ENCODE measurements around the gene RPS10.
A peak's percentile ranks its signal among the peaks of the same experiment; 100 is the strongest.

RPS10 gene

DNA sequence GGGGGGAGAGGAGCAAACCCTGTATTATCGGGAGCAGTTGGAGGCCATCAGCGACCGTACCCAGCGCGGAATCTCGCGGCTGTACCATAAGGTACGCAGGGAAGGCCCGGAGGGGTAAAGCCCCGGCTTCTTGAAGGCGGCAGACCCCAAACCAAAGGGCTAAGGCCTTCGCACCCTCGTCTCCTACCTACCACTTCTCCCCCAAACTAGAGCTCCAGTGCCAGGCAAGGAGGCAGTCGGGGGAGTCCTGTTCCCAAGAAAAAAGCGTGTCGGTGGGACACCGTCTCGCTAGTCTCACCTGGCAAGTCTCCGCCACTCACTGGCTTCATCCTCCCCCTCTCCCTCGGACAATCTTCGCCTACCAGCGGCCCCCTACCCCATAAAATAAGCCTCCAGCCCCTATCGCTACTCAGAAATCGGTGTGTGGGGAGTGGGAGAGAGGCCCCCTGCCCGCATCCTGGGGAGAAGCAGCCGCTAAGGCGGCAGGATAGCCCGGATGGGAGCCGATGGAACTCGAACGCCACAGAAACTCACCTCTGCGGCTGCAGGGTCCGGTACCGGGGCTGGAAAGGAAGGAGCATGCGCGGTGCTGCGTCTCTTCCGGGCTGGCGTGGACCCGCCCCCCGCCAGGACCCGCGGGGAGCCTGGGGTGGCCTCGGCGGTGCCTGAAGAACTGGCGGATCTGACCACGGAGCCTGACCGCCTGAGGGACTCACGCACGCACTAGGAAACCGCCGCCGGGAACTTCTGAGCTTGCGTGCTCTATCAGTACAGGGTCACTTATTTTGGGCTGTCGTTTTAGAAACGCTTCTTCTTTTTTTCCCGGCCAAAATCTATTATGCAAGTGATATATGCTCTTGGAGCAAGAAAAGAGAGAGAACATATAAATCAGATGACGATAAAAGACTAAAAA is at the start of gene RPS10:
RPS10 (minus strand) TSS at position 572 of the 913 bp plus-strand sequence. CDS start 848 bp downstream, outside the sequence.
- peak; percentile 84 for DNase-seq

DNA sequence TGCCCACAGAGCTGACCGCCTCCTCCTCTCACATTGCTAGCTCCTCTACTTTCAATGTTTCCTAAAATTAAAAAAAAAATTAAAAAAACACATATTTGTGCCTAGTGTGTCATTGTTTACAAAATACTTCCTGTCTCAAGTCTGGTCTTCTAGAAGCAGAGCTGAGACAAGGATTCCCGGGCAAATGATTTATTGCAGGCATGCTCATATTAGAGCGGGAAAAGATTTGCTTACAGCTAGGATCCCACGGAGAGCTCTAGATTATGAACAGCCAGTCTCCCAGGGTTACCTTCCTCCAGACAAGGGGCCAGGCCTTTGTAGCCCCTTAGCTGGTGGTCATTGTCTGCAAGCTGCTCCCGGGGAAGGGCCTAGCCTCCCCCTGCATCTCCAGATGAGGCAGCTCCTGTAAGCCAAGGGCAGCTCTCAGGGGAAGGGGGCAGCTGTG is 49.4 kb upstream of the RPS10 start:
- no peak for DNase-seq

DNA sequence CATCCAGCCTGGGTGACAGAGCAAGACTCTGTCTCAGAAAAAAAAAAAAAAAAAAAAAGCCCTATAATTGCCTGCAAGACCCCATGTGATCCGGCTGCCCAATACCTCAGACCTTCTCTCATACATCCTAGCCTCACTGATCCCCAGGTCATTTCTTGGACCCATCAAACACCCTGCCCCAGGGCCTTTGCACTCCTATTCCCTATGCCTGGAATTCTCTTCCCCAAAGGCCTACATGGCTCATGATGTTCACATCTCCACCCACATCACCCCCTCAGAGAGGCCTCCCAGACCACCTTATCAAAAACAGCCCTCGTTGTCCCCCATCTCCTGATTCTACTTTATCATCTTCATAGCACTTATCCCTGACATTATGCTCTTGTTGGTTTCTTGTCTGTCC is 48.9 kb upstream of the RPS10 start:
- no peak for DNase-seq

DNA sequence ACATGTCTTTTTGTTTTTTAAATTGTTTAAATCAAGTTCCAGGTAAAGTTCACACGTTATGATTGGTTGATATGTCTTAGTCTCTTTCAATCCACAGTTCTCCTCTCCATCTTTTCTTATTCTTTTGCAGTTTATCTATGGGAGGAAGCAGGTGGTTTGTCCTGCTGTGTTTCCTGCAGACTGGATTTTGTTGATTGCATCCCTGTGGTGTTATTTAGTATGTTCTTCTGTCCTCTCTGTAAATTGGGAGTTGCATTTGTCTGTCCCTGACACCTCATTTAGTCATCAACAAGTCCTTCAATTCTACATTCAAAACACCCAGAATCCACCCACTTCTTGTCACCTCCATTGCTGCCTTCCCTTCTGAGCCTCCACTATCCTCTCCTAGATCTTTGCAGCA is 48.1 kb upstream of the RPS10 start:
- DNase-seq: no peak

DNA sequence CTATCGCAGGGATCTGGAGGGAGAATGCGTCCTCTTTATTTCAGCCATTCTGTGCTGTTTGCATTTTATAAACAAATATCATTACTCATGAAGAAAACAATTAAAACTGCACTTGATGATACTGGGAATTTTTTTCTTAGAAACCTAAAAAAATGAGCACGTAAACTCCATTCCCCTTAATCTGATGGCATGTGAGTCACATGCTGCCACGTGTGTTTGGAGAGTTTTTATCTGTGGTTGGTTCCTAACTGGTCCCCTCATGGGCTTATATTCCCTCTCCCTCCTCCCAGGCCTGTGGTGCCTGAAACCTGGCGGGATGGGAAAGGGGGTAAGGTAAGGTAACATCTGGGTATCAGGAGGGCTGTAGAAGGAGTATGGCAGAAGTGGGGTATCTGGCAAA is 46.6 kb upstream of the RPS10 start:
- no peak for DNase-seq

DNA sequence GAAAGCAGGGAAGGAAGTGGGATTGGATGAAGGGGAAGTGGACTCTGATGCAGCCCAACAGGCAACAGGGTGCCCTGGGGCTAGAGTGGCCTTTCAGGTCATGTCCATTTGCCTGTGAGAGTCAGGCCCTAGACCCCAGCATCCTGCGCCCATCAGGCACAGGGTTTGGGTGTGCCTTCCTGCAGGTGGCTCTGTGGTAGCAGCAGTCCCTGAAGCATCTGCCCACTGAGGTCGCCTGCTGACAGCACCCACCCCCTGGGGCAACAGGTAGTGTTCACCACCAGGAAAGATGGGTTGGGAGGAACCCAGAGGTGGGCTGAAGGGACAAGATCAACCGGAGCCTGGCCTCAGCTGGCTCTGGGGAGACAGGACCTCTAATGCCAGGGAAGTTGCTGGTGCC is 43.6 kb upstream of the RPS10 start:
- no peak for DNase-seq

DNA sequence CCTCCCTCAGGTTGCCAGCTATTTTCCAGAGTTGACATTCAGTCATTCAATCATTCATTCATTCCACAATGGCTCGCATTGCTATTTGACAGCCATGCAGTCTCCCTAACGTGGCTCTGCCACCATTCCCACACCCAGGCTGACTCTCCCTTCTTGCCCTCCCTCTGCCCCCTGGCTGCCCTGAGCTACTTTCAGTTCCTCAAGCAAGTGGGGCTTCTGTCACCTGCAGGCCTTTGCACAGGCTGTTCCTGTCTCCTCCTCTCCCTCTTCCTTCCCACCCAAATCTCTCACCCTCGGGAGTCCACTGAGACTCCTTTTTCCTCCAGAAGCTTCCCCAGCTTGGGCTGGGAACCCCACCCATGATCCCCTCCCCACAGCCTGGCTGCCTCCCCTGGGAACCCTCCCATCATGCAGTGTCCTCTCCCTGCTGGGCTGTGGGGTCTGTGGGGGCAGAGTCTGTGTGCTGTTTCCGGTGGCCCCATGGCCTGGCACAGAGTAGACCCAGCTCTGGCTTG is 42.6 kb upstream of the RPS10 start:
- DNase-seq: no peak

DNA sequence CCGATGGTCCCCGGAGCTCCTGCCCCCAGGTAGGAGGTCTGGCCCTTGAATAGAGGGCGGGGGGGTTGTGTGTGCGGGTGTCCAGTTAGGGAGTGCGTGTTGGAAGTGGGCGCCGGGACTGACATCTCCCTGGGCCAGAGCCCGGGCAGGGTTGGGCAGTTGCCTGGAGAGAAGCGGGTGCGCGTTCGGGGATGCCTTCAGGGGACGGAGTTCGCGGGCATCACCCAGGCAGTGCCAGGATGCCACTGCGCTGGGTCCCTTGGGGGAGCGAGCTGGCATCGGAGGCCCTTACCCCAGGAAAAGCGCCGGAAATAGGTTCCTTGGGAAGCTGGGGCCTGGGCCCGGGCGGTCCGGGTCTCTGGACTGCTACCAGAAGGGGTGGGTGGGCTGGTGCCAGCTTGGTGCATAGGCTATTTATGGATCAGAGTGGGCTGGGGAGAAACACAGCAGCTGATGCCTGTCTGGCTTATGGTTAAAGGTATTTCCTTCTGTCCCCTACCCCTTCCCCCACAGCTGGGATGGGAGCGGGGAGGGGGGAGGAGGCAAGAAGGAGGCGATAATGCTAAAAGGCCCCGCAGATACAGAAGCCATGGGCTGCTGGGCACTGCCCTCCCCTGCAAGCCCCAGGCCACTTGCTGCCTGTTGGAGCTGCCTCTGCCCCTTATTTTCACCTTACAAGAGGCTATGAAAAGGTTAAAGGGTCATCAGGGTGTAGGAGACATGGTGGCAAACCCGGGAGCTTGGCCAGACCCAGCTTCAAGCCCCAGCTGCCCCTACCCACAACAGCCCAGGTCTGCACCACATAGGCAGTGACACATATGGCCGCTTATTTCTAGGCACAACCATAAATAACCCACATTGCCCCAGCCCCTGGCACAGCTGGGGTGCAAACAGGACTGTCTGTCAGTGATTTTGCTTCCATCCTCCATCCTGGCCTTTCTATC is 40.6 kb upstream of the RPS10 start:
- DNase-seq: no peak

DNA sequence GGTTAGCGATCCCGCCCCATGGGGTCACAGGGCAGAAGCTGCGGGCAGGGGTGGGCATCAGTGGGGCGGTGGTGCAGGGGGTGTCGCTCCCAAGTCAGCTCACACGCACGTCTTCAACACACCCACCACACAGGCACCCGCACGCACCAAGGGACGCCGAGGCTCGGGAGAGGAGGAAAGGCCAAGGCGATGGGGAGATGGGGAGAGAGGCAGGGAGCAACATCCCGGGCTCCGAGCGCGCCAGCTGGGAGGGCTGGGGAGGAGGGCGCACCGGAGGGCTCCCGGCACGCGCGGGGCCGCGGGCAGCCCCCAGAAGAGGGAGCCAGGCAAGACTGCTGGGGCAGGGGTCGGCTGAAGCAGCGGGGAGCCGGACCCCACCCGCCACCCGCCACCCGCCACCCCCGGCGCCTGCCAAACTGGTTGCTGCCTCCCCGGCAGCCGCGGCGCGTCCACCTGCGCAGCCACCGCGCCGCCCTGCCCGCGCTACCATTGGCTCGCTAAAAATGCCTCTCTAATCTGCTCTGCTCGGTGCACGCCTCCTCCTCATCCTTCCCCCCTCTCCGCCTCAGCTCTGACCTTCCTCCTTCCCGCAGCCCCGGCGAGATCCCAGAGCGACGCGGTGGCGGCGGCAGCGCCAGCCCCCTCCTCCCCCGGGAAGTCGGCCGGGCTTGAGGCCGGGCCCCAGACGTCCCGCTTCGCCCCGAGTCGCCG is 39.8 kb upstream of the RPS10 start, which contains the start of gene PACSIN1:
PACSIN1 (plus strand) TSS at position 546 of the 711 bp plus-strand sequence. CDS start 60,230 bp downstream, outside the sequence.
- DNase-seq: peak; percentile 15

DNA sequence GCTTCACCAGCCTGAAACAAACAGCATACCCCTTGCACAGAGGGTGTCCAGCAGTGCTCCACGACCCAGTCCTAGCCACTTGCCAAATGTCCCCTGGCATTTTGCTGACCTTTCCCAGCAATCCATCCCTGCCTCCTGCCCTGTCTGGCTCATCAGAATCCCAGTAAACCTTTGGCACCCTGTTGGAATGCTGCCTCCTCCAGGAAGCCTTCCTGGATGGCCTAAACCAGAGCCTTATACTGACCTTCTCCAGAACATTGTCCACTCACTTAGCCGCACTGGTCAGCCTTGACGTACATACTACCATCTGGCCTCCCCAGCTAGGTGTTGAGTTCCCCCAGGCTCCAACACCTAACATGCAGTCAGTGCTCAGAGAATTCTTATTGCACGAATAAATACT is 38.0 kb upstream of the RPS10 start:
- no peak for DNase-seq

DNA sequence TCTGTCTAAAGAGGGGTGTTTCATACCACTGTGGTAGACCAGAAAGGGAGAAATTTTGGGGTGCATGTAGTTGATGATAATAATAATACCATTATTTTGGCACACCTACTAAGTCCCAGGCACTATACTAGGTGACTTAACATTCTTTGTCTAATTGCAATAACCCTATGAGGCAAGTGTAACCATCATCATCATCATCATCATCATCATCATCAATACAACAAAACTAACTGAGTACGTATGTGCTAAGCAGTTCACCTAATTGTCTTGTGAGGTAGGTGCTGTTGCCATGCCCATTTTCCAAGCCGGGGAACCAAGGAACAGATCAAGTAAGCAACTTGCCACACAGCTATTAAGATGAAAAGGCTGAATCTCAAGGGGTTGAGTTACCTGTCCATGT is 37.4 kb upstream of the RPS10 start:
- DNase-seq: no peak

DNA sequence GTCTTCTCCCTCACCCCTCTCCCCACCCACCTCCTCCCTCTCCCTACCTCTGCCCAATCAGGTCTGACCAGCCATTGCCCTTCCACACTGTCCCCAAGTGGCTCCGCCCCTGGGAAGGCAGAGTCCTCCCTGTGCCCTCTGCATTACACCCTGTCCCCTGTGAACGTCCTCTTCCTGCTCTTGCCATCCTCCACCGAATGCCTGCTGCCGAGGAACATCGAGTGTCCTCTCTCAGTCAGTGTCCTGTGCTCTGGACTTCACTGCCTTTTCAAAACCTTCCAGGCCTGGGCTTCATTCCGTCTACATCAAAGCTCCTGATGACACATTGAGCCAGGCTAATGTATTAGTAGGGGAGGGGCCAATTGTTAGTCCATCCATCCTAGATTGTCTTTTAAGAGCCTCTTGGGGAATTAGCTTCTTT is 36.7 kb upstream of the RPS10 start:
- peak; percentile 27 for DNase-seq

DNA sequence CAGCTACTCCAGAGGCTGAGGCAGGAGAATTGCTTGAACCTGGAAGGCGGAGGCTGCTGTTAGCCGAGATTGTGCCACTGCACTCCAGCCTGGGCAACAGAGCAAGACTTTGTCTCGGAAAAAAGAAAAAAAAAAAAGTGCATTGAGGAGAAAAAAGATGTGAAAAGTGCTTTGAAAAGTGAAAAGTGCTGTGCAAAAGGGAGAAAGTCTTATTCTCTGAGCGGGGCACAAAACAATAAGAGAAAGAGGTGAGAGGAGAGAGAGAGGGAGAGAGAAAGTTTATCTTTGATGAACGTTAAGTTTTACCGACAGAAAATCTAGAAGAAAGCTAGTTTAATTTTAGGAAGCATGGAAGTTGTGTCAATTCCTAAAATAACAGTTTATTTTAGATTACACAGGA is 36.1 kb upstream of the RPS10 start:
- DNase-seq: no peak

DNA sequence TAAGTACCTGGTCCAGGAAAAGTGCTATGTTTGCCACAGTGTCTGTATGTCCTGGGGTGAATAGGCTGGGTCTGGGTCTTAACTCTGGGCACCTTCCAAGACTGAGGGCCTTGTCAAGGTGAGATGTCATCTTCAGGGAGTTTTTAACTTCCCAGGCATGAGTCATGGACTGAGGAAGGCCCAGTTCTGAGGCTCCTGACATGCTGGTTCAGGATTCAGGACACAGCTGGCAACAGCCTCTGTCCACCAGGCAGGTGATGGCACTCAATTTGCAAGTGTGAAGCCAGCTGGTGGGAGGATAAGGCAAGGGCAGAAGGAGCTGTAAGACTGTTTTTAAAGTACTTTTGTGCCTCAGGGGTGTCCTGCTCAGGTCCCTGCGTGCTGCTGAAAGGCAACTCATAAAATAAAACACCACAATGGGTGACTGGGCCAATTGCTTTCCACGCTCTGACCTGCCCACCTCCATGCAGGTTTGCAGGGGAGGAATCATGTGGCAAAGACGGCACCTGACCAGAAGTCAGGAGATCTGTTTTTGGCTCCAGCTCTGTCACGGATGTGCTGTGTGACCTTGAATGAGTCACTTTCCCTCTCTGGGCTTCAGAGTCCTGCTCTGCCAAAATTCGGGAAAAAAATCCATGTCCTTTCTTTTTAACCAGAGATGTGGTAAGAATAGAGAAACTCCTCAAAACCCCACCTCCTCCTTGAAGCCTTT is 35.1 kb upstream of the RPS10 start:
- no peak for DNase-seq

DNA sequence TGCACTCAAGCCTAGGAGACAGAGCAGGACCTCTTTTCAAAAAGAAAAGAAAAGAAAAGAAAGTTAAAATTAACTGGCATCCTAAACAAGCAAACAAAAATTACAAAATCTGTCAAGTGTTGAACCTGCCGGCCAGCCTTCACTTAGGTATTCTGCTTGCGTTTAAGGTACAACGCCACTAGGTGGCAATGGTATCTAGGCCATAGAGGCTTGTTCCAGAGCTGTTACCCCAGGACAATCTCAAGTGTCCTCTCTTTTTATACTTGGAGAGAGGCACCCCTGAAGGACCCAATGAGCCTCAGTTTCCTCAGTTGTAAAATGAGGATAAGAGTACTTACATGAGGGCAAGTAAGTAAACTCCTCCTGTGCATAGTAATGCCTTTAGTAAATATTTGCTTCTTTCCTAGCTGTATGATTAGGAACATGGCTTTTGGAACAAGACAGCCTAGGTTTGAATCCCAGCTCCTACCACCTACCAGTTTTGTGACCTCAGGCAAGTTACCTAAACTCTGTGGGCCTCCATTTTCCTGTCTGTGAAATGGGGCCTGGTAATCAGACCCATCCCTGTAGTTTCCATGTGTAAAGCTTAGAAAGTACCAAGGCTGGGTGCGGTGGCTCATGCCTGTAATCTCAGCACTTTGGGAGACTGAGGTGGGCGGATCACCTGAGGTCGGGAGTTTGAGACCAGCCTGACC is 34.2 kb upstream of the RPS10 start:
- no peak for DNase-seq

DNA sequence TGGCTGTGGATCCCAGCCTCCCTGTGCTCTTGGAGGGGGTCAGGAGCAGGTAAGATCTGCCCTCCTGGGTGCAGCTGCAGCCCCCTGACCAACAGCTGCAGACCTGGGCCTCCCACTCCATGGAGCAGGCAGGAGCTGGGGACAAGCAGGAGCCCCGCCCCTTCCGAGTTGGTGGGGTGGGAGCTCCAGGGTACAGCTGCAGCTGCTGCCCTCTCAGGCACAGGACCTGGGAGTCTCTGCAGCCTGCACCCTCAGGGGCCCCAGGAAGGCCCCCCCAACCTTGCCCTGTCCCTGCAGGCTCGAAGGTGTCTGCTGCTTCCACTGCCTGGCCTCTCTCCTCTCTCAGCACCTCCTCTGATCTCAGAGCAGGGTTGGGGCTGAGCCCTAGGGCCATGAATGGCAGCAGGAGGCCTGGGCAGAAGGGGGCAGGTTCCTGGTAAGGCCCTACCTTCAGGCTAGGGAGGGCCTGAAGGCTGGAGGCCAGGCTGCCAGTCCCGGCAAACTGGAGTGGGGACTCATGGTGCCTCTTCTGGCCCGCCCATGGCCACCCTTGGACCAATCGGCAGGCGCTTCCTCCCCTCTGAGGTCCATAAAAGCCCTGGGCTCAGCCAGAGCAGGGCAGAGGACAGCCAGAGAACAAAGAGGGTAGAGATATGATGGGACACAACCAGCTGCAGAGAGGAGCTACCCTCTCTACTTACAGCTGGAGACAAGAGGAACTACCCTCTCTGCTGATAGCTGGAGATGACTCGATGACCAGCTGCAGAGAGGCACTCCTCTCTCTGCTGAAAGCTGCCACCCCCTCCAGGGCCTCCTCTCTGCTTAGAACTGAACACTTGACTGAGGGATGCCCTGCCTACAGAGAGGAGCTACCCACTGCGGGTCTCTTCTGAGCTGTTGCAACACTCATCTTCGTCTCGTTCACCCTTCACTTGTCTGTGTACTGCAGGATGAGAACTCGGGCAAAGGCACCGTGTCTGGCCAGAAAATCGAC is 32.2 kb upstream of the RPS10 start:
- DNase-seq: no peak

DNA sequence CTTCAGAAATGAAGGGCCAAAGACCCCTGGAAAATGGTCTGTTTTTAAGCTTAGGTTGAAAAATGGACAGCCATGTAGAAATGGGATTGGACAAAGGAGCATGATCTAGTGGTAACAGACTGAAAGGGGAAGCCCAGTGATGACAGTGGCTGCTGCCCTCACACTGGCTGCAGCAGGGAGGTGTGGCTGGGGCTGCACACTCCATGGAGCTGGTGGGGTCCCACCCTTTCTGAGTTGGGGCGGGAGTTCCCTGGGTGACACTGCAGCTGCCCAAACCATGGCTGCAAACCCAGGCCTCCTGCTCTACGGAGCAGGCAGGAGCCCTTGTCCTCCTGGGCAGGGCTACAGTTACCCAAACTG is 31.5 kb upstream of the RPS10 start:
- DNase-seq: no peak

DNA sequence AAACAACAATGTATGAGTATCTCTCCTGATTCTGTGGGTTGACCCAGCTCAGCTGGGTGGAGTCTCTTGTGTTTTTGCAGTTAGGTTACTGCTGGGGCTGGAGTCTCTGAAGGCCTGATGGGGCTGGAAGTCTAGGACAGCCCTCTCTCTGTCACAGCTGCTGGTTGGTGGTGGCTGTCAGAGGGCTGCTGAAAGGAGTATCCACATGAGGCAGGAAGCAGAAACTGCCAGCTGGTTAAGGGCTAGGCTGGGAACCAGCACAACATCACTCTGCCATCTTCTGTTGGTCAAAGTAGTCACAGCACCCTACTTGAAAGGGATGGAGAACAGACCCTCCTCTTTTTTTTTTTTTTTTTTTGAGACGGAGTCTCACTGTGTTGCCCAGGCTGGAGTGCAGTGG is 30.0 kb upstream of the RPS10 start:
- DNase-seq: no peak

DNA sequence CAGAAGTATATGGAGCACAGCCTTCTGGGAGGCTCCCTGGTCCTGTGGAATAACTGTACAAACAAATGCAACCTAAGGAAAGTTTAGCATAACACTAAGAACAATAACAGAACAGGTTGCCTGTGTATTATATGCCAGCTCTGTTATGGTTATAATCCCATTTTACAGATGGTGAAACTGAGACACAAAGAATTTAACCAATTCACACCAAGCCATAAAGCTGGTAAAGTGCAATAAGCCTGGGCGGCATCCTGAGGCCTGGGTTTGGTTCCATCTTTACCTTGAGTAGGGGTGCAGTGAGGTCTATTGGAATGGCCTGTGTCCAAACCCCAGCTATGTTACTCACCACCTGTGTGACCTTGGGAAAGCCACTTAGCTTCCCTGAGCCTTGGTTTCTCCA is 25.3 kb upstream of the RPS10 start:
- DNase-seq: no peak

DNA sequence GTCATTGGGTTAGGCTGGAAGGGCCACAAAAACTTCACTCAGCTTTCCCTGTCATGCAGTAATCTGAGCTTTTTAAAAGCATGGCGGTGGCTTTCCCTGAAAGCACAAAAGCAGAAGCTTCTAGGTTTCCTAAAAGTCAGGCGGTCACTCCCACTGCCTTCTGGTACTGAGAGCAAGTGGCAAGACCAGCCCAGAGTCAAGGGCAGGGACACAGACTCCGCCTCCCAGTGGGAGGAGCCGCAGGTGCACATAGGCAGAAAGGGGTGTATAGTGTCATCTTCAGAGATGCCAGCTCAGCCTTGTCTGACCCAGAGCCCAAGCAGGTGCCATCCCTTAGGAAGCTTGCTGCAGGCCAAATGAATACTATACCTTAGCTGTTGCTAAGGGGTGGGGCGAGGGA is 22.0 kb upstream of the RPS10 start:
- DNase-seq: no peak

Data from DMS 273 treated with DMSO at 0.1 percent for 48 hours (cell line).